GM12873 (cell line): ENCODE data around the gene RGS9BP.

Source experiments
- TF ChIP-seq, protein P1 (sequence below): IDR thresholded peaks from 2 replicates; pipeline ENCODE4 v1.5.1; 2012; ENCODE audit warnings: low read depth, mild to moderate bottlenecking, moderate library complexity, low read length, control low read depth; ENCODE audit not compliant: insufficient read depth; ENCODE audit errors: missing control alignments

RGS9BP gene

DNA sequence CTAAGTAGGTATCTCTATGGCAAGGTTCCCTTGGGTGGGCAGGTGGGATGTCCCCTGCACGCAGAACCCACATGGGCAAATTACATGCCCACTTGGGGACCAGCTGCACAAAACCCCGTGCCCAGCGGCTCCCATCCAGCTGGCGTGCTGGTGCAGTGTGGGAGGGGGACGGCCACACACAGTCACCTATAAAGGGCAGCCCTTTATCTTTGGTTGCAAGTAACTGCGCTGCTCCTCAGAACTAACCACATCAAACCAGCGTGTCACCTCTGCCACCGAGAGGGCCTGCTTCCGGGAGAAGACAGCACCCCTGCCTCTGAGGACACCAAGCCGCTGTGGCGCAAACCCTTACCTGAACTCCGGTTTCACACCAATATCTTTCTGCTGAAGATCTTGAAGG, 32.9 kb upstream of the RGS9BP start:
- TF ChIP-seq, protein P1, sequence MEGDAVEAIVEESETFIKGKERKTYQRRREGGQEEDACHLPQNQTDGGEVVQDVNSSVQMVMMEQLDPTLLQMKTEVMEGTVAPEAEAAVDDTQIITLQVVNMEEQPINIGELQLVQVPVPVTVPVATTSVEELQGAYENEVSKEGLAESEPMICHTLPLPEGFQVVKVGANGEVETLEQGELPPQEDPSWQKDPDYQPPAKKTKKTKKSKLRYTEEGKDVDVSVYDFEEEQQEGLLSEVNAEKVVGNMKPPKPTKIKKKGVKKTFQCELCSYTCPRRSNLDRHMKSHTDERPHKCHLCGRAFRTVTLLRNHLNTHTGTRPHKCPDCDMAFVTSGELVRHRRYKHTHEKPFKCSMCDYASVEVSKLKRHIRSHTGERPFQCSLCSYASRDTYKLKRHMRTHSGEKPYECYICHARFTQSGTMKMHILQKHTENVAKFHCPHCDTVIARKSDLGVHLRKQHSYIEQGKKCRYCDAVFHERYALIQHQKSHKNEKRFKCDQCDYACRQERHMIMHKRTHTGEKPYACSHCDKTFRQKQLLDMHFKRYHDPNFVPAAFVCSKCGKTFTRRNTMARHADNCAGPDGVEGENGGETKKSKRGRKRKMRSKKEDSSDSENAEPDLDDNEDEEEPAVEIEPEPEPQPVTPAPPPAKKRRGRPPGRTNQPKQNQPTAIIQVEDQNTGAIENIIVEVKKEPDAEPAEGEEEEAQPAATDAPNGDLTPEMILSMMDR: no peak

DNA sequence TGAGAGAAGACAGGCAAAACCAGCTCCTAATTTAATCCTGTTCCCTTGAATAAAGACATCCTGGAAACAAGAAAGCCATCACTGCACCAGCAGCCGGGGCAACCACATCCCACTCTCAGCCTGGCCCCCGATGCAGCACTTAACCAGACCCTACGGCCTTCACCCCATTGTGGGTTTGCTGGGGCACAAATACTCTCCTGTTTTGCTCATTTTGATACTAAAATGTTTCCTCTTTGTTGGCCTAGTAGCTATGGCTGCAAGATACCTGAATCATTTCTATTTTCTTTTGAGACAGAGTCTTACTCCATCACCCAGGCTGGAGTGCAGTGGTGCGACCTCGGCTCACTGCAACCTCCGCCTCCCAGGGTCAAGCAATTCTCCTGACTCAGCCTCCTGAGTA, 29.1 kb upstream of the RGS9BP start:
- TF ChIP-seq, protein P1: no peak

GRCh38 chr19:32647361-32647760, 28.3 kb upstream of the RGS9BP start:
- TF ChIP-seq, protein P1: no peak

DNA sequence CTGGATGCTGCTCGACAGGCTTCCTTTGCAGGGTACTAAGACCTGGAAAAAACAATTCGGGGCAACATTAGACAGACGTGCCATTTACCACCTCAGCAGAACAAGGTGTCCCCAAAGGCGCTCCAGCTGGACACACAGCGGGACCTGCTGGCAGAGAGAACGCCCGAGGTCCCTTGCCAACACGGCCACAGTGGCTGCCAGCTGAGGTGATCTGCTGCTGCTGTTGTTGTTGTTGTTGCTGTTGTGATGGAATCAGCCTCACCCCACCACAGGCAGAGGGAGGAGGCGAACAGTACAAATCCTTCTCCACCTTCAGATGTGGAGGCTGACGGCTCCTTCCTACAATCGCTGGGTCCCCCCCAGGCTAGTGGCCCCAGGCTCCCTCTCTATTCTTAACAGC, 25.9 kb upstream of the RGS9BP start:
- TF ChIP-seq, protein P1: no peak

- TF ChIP-seq, protein P1: no peak
These were observed 25.0 kb upstream of the RGS9BP start for GRCh38 chr19:32650671-32651070.

GRCh38 chr19:32651729-32652140, 23.9 kb upstream of the RGS9BP start:
- TF ChIP-seq, protein P1: no peak

GRCh38 chr19:32652894-32653598, 22.6 kb upstream of the RGS9BP start:
- TF ChIP-seq, protein P1: no peak
